ENCODE results near the gene TOB2.
"Not testable (repeated sequence)": the region's sequence is repeated elsewhere in the genome, so short reads cannot be mapped to it uniquely, and the experiment has no call there.

Gene TOB2

DNA sequence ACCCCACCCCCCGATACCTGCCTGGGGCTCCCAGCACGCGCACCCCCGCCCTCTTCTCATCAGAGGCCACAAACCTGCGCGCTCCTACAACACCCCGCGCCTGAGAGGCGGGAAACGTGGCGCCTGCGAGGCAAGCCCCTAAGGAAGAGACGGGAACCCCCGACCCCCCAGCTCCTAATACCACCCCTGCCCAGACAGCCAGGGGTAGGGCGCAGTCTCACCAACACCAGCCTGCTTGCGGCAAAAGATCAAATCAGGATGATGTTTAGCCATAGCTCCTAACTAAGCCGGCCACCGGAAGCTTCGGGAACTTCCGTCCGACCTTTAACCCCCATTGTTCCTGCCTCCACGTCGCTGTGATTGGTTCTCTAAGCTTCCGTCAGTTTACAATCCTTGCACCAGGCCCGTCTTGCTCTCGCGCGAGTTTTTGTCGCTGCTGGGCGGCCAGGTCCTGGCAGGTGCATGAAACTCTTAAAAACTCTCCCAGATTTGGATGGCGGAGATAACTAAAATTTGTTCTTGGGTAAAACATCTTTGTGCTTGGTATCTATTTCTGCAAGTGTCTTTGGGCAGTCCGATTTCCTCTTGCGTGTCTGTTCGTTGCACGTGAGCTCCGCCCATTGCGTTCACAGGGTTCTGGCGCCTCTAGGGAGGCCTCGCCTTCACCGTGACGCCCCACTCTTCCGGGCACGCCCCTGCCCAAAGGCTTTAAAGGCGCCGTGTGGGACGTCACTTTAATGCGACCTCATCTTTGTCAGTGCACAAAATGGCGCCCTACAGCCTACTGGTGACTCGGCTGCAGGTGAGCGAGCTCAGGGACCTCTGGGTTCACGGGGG lies 22.0 kb upstream of the TOB2 start, which contains the start of the genes ACO2 and PHF5A:
ACO2 (plus strand) TSS at position 737 of the 837 bp plus-strand sequence; CDS start at position 767, 30 bp downstream.
PHF5A (minus strand) TSS at position 312 of the 837 bp plus-strand sequence; CDS start at position 273, 39 bp downstream.
- peak; percentile 93 for DNase-seq (ENCODE audit: low read depth)

DNA sequence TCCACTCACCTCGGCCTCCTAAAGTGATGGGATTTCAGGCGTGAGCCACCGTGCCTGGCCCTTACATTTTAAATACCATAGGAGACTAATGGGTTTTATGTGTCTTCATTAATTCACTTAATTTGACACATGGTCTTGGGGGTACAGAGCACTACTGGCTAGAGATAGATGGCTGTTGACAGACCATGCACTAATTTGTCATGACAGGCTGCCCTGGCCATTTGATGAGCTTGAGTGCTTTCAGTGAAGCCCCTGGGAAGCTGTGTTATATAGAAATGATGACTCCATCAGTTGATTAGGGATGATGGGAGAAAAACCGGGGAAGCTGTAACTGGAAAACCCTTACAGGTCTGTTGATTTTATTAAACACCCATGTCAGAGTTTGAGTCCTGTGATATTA lies 15.3 kb upstream of the TOB2 start:
- no peak for DNase-seq (ENCODE audit: low read depth)

DNA sequence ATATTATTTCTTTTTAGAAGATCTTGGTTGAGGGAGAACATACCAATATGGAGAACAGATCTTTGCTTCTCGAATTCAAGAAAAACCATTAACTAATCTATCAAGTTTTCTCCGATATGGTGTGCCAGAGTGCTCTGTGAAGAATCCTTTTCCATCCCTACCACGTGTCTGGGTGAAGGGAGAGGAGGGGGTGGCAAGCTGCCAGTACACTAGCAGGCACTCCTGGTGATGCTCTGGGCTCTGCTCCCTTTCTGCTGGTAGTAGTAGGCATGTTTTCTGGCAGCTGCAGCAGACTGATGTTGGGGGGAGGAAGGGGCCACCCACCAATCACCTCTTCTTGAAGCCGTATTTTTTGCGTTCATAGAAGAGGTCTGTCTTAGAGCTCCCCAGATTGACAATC lies 13.5 kb upstream of the TOB2 start:
- not testable (repeated sequence) for DNase-seq (ENCODE audit: low read depth)

DNA sequence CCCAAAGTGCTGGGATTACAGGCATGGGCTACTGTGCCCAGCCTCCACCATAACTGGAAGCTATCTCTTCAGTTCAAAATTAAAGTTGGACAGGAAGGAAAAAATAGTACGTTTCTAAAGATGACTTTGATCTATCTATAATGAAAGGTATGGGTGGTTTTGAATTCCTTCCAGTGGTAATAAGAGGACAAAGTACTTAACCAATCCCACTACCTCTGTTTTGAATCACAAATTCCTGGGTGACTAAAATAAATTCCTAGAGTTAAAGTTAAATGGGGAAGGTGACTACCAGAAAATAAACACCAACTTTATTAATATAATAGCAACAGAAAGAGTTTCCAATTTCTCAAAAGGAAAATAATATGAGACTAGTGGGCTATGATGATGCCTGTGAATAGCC lies 12.8 kb upstream of the TOB2 start:
- no peak for DNase-seq (ENCODE audit: low read depth)

DNA sequence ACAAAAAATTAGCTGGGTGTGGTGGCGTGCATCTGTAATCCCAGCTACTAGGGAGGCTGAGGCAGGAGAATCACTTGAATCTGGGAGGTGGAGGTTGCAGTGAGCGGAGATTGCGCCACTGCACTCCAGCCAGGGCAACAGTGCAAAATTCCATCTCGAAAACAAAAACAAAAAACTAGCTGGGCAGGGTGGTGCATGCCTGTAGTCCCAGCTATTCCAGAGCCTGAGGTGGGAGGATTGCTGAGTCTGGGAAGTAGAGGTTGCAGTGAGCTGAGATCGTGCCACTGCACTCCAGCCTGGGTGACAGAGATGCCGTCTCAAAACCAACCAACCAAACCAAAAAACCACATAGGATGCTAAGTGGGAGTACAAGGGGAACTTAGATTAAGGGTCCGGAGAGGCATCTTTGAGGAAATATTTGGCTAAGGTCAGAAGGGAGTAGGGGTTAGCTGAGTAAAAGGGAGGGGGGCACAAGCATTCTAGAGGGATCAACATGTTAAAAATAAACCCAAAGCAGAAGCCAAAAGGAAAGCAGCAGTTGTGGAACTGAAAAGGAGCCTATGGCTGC lies 11.6 kb upstream of the TOB2 start:
- no peak for DNase-seq (ENCODE audit: low read depth)

DNA sequence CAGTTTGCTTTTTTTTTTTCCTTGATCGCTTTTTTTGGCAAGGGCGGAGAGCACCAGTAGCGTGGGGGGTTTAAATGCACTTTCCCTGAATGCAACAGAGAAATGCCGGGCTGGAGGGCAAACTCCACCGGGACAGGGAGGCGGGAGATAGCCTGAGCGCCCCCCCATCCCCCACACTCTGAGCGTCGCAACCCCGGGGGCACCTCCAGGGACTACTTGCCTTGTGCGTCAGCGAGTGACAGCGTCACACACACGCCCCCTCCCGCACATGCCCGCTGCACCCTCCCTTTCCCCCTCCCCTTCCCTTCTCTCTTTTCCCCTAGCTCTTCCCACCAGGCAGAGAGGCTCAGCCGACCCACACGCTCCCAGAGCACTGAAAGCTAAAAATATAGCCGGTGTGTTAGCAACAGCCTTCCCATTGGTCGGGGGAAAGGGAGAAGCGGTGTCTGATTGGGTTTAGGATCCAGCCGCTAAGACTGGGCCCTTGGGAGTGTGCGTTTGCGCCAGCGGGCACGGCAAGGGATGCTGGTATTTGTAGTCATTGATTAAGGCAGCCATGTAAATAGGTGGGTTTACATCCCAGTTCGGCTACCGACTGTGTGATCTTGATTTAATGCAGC lies 1.7 kb upstream of the TOB2 start:
- DNase-seq (ENCODE audit: low read depth) = peak; percentile 99

DNA sequence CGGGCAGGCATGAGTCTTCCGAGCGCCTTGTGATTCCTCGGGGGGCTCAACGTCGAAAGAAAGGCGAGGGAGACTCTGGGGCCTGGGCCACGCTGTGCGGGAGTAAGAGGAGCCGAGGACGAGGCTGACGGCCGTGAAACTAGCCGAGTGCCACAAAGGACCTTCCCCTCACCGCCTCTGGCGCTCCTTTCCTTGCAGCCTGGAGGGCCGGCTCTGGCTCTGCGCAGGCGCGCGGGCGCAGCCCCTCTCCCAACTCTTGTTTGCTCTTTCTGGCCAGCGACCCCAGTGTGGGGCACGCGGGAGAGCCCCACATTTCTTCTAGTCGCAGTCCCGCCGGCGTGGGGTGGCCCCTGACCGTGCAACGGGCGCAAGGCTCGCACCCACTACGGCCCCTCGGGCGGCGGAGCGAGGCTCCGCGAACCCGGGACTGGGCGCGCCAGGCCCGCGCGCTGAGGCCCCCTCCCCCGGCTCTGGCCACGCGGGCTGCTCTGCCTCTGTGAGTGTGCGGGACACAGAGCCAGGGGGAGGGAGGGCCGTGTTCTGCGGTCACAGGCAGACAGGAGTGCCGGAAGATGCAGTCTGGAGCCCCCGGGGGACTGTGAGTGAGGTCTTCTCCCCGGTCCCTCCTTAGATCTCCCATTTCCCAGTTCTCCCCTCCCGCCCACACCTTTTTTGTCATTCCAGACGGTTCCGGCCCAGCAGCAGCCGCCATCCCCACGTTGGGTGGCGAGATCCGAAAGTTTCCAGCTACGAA lies 1.0 kb upstream of the TOB2 start:
- DNase-seq (ENCODE audit: low read depth) = peak; percentile 6

DNA sequence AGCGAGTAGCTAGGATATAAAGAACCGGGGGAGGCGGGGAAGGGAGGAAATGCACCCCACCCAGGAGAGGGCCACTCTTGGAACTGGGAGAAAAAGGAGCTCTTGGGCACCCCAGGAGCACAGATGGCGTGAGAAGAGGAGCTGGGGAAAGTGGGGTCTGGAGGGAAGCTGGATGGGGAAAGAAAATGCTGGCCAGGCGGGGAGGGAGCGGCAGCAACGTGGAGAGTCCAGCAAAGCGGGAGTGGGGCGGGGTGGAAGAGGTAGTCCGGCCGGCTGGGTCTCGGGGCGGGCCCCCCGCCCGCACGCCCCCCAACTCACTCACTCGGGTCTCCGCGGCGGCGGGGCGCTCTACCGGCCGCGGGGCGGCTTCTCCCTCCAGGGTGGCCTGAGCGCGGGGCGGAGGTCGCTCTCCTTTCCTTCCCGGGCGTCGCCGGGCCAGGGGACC lies 522 bp downstream of the TOB2 start:
- DNase-seq (ENCODE audit: low read depth) = no peak

DNA sequence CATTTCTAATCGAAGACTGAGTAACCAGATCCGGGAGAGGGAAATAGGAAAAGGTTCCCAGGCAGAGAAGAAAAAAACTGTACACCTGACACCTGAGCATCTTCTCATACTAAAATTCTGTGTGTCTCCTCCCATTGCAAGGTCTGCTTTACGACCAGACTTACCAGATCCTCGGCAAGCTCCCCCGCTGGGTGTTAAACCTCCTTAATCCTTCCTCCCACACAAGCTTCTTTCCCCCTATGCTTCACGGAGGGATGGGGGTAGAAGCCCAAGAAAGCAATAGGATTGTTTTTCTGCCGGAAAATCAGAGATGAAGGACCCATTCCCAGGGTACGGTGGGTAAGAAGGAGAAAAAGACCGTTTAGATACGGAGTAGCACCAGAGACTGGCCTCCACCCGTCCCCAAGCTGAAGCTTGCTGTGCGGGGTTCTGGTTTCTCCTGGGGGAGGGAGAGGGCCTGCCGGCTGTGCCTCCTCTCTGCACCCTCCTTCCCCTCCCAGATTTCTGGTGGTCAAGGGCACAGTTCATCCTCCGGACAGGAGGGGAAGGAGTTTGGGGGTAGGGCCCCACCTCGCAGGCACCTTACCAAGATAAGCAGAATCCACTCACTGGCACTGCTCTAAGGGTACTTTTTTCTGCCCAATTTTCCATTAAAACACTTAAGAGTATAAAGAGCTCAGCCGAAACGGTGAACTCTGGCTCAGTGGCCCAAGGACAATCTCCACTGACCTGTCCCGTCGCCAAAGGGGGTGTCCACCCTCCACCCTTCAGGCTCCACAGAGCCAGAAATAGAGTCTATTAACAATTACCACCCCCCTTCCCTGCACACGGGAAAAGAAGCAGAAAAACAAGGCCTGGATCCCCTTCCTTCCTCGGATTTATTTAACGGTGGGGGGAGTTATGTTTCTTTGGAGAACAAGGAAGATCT lies 1.2 kb downstream of the TOB2 start:
- no peak for DNase-seq (ENCODE audit: low read depth)

DNA sequence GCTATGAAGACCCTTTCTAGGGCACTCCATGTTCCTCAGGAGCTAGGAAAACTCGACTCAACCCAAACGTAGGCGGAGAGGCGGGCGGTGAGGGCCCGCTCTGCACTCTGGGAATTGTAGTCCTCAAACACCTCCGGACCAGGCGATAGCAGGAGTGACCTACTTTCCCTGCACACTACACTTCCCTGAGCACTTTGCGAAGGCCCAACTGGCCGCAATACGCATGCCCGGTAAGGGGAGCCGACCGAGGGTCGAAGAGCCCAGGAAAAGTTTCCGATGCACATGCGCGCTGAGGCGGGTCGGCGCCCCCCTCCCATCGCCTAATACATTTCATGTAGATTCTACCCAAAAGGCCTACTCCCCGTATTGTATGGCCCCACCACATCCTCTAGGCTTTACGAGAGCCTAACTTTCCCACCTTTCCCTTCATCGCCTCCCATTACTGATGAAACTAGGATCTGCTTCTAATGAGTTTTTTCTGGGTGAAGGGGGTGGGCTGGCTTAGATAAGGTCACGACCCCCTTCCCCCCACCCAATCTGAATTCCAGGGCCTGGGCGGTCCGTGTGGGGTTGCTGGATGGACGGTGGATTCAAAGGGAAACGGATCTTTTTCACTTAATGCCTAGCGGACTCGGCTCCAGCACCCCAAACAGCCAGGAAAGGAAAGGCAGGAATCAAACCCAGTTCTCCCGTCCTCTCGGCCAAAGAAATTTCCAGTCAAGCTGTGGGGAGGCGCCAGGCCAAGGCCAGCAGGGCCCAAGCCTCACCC lies 2.1 kb downstream of the TOB2 start:
- peak; percentile 87 for DNase-seq (ENCODE audit: low read depth)

DNA sequence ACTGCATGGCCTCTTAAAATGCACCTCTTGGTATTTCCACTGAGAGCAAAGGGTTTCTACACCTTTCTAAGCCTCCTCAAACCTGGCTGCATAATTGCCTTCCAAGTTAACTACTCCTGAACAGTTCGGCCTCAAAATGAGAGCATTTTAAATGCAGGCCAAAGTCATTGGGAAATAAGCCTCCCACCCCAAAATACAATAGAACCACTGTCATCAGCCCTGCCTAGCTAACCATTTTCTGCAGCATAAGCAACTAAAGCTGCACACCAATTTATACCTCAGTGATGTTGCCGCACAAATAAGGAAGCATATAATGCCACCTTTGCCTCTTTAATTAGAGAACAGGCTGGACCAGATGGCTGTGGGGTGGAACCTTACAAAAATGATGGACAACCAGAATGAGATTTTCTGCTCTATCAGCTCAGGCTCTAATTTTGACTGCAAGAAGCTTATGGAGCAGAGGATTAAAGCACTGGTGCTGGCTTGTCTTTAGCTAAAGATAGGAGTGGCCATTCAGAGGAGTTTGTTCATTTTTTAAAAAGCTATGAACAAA lies 4.3 kb downstream of the TOB2 start:
- no peak for DNase-seq (ENCODE audit: low read depth)

DNA sequence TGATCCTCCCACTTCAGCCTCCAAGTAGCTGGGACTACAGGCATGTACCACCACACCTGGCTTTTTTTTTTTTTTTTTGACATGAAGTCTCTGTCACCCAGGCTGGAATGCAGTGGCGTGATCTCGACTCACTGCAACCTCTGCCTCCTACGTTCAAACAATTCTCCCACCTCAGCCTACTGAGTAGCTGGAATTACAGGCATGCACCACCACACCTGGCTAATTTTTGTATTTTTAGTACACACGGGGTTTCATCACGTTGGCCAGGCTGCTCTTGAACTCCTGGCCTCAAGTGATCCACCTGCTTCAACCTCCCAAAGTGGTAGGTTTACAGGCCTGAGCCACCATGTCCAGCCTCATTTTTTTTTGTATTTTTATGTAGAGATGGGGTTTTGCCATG lies 6.1 kb downstream of the TOB2 start:
- DNase-seq (ENCODE audit: low read depth) = not testable (repeated sequence)

DNA sequence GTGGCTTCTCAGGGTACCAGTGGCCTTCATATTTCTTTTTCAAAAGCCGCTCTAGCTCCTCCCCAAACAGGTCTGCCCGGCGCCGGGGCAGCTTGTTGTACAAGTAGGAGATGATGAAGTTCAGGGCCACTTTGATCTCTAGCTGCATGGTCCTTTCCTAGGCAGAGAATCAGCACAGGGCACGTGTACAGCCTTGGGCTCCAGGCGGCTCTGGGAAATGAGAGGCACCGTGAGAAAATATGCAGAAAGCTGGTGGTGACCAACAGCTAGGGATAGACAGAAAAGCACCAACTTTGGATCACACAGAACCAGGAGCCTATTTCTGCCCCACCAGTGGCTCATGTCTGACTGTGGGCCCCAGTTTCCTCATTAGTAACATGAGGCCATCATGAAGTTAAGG lies 9.4 kb downstream of the TOB2 start:
- DNase-seq (ENCODE audit: low read depth) = no peak

DNA sequence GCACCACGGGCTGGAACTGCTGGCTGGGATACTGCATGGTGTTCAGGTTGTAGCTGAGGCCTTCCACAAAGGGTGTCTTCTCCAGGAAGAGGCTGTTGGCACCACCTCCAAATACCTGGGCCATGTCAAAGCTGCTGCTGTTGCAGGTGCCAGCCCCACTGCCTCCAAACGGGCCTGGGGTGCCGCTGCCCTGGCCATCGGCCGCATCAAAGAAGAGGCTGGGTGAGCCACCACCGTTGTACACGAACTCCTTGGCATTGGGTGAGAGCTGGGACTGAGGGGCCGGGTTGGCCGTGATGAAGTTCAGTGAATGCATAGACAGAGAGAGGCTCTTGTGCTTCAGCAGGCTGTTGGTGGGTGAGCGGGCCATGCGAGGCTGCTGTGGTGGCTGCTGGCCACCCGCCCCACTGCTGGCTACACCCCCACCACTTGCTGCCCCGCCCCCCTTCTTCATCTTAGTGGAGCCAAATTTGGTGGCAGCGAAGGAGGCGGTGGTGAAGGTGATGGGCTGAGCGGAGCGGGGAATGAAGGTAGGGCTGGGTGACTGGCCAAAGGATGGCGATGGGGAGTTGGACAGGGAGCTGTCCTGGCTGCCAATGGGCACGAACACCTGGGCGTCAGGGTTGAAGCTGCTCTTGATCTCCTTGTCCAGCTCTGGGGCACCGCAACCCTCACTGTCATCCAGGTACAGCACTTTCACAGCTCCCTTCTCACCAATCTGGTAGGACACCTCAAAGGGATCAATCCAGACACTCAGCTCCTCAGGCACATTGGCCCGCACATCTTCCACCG lies 10.1 kb downstream of the TOB2 start:
- no peak for DNase-seq (ENCODE audit: low read depth)

DNA sequence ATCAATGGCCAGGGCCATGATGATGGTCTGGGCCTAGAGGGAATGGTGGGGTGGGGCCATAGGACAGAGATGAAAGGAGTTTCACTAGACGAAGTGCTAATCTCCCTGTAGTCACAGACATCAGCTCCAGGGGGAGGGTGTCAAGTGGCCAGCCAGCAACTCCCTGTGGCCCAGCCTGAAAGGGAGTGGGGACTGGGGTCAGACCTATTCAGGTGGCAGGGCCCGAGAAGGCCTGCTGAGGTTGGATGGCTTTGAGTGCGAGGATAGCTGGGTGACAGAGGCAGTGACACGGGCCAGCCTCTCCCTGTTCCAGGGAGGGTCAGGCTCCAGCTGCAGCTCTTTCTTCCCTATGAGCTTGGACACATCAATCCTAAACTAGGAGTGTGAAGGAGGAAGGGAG lies 11.0 kb downstream of the TOB2 start:
- no peak for DNase-seq (ENCODE audit: low read depth)

DNA sequence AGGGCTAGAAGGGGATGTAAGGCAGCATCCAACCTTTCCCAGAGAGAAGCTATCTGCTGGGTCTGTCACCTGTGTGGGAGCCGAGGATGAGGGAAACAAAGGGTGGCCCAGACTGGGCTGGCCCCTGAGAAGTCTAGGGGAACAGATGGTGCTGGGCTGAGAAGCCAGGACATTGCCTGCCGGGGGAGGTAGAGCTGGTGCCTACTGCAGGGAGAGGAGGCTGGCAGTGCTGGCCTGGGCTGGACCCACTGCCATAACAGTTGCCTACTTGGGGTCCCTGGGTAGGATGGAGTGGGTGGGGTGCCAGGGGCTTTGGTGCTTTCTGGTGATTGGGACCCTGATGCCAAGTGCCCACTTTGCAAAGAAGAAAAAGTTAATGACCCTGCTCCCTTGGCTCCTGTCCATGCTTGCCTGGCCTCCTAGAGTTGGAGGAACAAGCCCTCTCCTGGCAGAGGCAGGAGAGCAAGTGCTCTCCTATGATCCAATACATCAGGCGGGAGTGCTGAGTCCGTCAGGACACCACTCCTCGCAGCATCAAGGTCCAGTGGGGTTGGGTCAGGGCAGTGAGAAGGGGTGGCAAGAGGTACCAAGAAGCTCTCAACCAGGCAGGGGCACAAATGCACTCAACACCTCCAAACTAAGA lies 12.1 kb downstream of the TOB2 start:
- DNase-seq (ENCODE audit: low read depth) = not testable (repeated sequence)

DNA sequence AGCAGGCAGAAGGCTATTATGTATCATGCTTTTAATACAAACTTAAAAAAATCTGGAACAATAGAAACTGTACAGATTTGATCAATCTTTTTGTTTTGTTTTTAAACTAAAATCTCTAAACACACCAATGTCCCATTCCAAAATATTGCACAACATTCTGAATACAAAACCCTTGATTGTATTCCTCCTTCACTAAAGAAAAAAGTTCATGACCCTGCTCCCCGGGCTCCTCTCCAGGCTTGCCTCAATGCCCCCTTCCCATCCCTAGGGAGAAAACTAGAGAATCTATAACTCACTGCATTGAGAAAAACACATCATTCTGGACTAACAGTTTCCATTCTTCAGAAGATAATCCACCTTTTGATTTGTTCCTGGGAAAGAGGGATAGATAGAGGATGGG lies 13.1 kb downstream of the TOB2 start:
- DNase-seq (ENCODE audit: low read depth) = not testable (repeated sequence)

DNA sequence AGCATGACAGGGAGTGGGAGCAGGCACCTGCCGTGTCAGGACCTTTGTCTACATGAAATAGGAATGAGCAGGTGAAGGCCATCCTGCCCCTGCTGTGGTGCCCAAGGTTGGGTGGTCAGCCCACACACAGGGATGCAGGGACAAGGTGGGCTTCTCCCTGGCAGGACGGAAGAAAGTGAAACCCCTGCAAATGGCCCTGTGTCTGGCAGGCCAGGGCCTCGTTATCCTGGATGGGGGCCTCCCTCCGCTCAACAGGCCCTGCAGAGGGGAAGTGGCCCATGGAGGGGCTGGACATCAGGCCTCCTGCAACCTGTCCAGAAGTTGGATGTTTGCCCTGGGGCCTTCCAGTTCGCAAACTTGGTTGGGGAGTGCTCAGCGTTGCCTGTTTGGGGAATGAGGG lies 14.9 kb downstream of the TOB2 start:
- DNase-seq (ENCODE audit: low read depth) = no peak

DNA sequence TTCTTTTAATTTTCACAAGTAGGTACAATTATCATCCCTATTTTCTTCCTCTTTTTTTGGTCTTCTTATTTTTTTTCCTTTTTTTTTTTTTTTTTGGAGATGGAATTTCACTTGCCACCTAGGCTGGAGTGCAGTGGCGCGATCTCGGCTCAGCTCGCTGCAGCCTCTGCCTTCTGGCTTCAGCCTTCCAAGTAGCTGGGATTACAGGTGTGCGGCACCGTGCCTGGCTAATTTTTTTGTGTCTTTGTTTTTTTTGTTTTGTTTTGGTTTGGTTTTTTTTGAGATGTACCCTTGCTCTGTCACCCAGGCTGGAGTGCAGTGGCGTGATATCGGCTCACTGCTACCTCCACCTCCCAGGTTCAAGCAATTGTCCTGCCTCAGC lies 16.7 kb downstream of the TOB2 start:
- no peak for DNase-seq (ENCODE audit: low read depth)

Data from non-pigmented ciliary epithelial cell (primary cell).